HepG2 (cell line): ENCODE measurements around the gene ESPN. TPM values are rescaled to one million over a fixed set of nuclear protein-coding genes. Genes with fewer than 3 reads are reported as not detected.

Experiments
- ATF7-NPFF ChIP-seq: sonication (generic); formaldehyde crosslinking; IDR thresholded peaks from 2 replicates; pipeline ENCODE4 v1.8.1; 2023; ENCODE audit warnings: mild to moderate bottlenecking, low read depth, missing genetic modification reagents, moderate library complexity
- FOXK1 ChIP-seq: sonication (generic); formaldehyde crosslinking; IDR thresholded peaks from 2 replicates; pipeline ENCODE4 v1.4.0; 2020; ENCODE audit warnings: low read depth, missing genetic modification reagents, borderline replicate concordance
- HHEX ChIP-seq: IDR thresholded peaks from 2 replicates; pipeline ENCODE4 v1.6.1; 2016; ENCODE audit warnings: control low read depth
- HNF4G ChIP-seq, 2 experiments: sonication (generic) in 1 of 2; formaldehyde crosslinking in 1 of 2; IDR thresholded peaks; 2 replicates each; pipeline versions ENCODE4 v1.4.0 to v1.6.1; 2011 to 2020; ENCODE audit warnings: borderline replicate concordance in 2 of 2, low read depth in 2 of 2, mild to moderate bottlenecking in 2 of 2, low read length in 1 of 2, missing genetic modification reagents in 1 of 2, moderate library complexity in 1 of 2
- HOXA5 ChIP-seq: sonication (generic); formaldehyde crosslinking; IDR thresholded peaks from 2 replicates; pipeline ENCODE4 v1.4.0; 2020; ENCODE audit warnings: missing genetic modification reagents
- LCORL ChIP-seq, 2 experiments: fragments of 450-650 bp in 1 of 2; sonication (generic) in 1 of 2; formaldehyde crosslinking in 1 of 2; IDR thresholded peaks; 2 replicates each; pipeline versions ENCODE4 v1.5.0 to v1.6.1; 2017 to 2020; ENCODE audit warnings: antibody characterized with exemption in 1 of 2, missing genetic modification reagents in 1 of 2
- MIXL1 ChIP-seq: IDR thresholded peaks from 2 replicates; pipeline ENCODE4 v1.6.1; 2016
- SCMH1 ChIP-seq: sonication (generic); formaldehyde crosslinking; IDR thresholded peaks from 2 replicates; pipeline ENCODE4 v1.9.0; 2021; ENCODE audit warnings: missing genetic modification reagents, mild to moderate bottlenecking, borderline replicate concordance
- TCF12 ChIP-seq, 2 experiments: fragments of 450-650 bp in 1 of 2; sonication (generic) in 1 of 2; formaldehyde crosslinking in 1 of 2; IDR thresholded peaks; 2 replicates each; pipeline versions ENCODE4 v1.6.1 to v1.8.0; 2017 to 2022; ENCODE audit warnings: antibody characterized with exemption in 1 of 2, mild to moderate bottlenecking in 1 of 2, missing genetic modification reagents in 1 of 2, moderate library complexity in 1 of 2
- TEAD3 ChIP-seq: optimal IDR thresholded peaks from 2 replicates; pipeline ENCODE3; 2016; ENCODE audit warnings: borderline replicate concordance
- TRIM24 ChIP-seq: sonication (generic); formaldehyde crosslinking; IDR thresholded peaks from 2 replicates; pipeline ENCODE4 v1.8.0; 2022; ENCODE audit warnings: mild to moderate bottlenecking, missing genetic modification reagents
- ZFP37 ChIP-seq: sonication (generic); formaldehyde crosslinking; IDR thresholded peaks from 2 replicates; pipeline ENCODE4 v1.4.0; 2020; ENCODE audit warnings: missing genetic modification reagents, borderline replicate concordance
- ZMAT3 ChIP-seq: sonication (generic); formaldehyde crosslinking; conservative IDR thresholded peaks from 2 replicates; pipeline ENCODE4 v1.7.0; 2021; ENCODE audit warnings: missing genetic modification reagents
- polyA plus RNA-seq, 8 experiments: library from polyadenylated mRNA; depleted of rRNA in 3 of 8; stranded (reverse) in 7 of 8; unstranded in 1 of 8; fragments of >200 nt; fragmentation: Illumina TruSeq in 4 of 8; extraction: Trizol in 4 of 8; gene quantifications; 2 replicates each; pipeline versions ENCODE4 v1.2.1 to v1.2.3, GENCODE V29; 2011 to 2016; ENCODE audit warnings: low read depth in 4 of 8, missing spikeins in 1 of 8, mixed read lengths in 1 of 8; ENCODE audit not compliant: insufficient read depth in 1 of 8
- total RNA-seq, 5 experiments: library from RNA; depleted of rRNA; stranded (reverse); fragments of >200 nt; fragmentation: Illumina TruSeq; extraction: Trizol; gene quantifications; 2 replicates each; pipeline ENCODE4 v1.2.3, GENCODE V29; 2016; ENCODE audit warnings: low read depth in 1 of 5
- TF ChIP-seq, protein P1 (sequence below): sonication (generic); formaldehyde crosslinking; IDR thresholded peaks from 2 replicates; pipeline ENCODE4 v1.8.0; 2023; ENCODE audit warnings: mild to moderate bottlenecking, missing genetic modification reagents
- TF ChIP-seq, protein P2 (sequence below): sonication (generic); formaldehyde crosslinking; IDR thresholded peaks from 2 replicates; pipeline ENCODE4 v1.8.0; 2022; ENCODE audit warnings: missing genetic modification reagents, mild to moderate bottlenecking, inconsistent platforms, borderline replicate concordance
- TF ChIP-seq, protein P3 (sequence below): sonication (generic); formaldehyde crosslinking; IDR thresholded peaks from 2 replicates; pipeline ENCODE4 v1.8.0; 2022; ENCODE audit warnings: mild to moderate bottlenecking, missing genetic modification reagents; ENCODE audit not compliant: insufficient replicate concordance
- TF ChIP-seq, protein P4 (sequence below), 2 experiments: sonication (generic) in 1 of 2; formaldehyde crosslinking in 1 of 2; IDR thresholded peaks; 2 replicates each; pipeline versions ENCODE4 v1.4.0 to v1.6.1; 2016 to 2020; ENCODE audit warnings: borderline replicate concordance in 1 of 2, low read depth in 1 of 2, mild to moderate bottlenecking in 1 of 2, missing genetic modification reagents in 1 of 2
- TF ChIP-seq, protein P5 (sequence below), 2 experiments: fragments of 450-650 bp in 1 of 2; sonication (generic) in 1 of 2; formaldehyde crosslinking; IDR thresholded peaks; 2 replicates each; pipeline versions ENCODE4 v1.5.0 to v1.8.0; 2020 to 2022; ENCODE audit warnings: mild to moderate bottlenecking in 1 of 2, missing genetic modification reagents in 1 of 2

Gene ESPN
- total and polyA plus RNA-seq, 2 of the 13 experiments (the other 11 are each of a cell fraction or from before 2014, with no cell fraction given), result 48.6 to 54.2 TPM

DNA sequence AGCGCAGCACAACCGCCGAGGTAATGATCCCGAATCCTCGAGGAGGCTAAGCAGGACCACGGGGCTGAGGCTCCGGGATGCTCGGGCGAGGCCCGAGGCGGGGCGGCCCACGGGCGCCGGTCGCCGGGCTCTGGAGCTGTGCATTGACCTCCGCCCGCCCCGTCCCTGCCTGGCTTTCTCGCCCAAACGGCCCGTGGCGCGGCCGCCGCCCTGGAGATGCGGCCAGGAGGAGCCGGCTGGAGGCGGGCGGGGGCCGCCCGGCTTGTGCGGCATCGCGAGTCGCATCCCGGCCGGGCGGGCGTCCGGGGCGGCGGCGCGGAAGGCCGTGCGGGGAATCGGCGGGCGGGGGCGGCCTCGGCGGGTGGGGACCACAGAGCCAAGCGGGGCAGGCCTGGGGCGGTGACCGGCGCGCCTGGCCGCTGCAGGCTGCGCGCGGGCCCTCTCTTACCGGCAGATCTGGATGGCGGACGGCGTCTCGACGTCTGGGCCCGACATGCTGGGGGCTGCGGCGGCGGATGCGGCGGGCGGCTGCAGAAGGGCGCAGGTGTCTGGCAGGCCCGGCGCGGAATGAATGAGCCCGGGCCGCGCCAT, 31.7 kb upstream of the ESPN start (continued):
- TF ChIP-seq, protein P1, sequence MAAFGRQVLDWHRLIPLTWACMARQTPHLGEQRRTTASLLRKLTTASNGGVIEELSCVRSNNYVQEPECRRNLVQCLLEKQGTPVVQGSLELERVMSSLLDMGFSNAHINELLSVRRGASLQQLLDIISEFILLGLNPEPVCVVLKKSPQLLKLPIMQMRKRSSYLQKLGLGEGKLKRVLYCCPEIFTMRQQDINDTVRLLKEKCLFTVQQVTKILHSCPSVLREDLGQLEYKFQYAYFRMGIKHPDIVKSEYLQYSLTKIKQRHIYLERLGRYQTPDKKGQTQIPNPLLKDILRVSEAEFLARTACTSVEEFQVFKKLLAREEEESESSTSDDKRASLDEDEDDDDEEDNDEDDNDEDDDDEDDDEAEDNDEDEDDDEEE (CRISPR knock-in tag), result no peak
- TF ChIP-seq HOXA5 (CRISPR knock-in tag), result no peak
- TF ChIP-seq LCORL (IDR thresholded peaks at IDR 0.05), result no peak
- TF ChIP-seq LCORL (CRISPR knock-in tag; IDR thresholded peaks at IDR 0.05), result no peak
- TF ChIP-seq, protein P2, sequence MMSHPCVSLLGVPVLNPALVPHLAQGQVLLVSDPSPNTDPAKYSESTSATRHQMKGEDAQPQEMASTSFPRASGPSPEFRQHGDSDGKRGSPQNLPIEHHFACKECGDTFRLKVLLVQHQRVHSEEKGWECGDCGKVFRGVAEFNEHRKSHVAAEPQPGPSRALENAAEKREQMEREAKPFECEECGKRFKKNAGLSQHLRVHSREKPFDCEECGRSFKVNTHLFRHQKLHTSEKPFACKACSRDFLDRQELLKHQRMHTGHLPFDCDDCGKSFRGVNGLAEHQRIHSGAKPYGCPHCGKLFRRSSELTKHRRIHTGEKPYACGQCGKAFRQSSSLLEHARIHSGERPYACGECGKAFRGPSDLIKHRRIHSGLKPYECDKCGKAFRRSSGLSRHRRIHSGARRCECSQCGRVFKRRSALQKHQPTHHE (CRISPR knock-in tag), result 0 out of 2 replicates have a peak, but pooled peaks have one; percentile 39
- TF ChIP-seq, protein P3, sequence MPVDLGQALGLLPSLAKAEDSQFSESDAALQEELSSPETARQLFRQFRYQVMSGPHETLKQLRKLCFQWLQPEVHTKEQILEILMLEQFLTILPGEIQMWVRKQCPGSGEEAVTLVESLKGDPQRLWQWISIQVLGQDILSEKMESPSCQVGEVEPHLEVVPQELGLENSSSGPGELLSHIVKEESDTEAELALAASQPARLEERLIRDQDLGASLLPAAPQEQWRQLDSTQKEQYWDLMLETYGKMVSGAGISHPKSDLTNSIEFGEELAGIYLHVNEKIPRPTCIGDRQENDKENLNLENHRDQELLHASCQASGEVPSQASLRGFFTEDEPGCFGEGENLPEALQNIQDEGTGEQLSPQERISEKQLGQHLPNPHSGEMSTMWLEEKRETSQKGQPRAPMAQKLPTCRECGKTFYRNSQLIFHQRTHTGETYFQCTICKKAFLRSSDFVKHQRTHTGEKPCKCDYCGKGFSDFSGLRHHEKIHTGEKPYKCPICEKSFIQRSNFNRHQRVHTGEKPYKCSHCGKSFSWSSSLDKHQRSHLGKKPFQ (CRISPR knock-in tag), result no peak
- TF ChIP-seq, protein P4, sequence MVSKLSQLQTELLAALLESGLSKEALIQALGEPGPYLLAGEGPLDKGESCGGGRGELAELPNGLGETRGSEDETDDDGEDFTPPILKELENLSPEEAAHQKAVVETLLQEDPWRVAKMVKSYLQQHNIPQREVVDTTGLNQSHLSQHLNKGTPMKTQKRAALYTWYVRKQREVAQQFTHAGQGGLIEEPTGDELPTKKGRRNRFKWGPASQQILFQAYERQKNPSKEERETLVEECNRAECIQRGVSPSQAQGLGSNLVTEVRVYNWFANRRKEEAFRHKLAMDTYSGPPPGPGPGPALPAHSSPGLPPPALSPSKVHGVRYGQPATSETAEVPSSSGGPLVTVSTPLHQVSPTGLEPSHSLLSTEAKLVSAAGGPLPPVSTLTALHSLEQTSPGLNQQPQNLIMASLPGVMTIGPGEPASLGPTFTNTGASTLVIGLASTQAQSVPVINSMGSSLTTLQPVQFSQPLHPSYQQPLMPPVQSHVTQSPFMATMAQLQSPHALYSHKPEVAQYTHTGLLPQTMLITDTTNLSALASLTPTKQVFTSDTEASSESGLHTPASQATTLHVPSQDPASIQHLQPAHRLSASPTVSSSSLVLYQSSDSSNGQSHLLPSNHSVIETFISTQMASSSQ (IDR thresholded peaks at IDR 0.05; ENCODE audit: low read depth), result no peak
- TF ChIP-seq, protein P4 (CRISPR knock-in tag; IDR thresholded peaks at IDR 0.05; ENCODE audit: borderline replicate concordance), result no peak
- no peak for TF ChIP-seq SCMH1 (CRISPR knock-in tag)
- TF ChIP-seq ATF7-NPFF (CRISPR knock-in tag), result peak; percentile 58; the same call in 1 of the 2 replicates
- no peak for TF ChIP-seq FOXK1
- TF ChIP-seq ZMAT3 (CRISPR knock-in tag), result no peak
- no peak for TF ChIP-seq ZFP37
- no peak for TF ChIP-seq HNF4G (IDR thresholded peaks at IDR 0.05; ENCODE audit: borderline replicate concordance, low read depth, low read length)
- no peak for TF ChIP-seq HNF4G (CRISPR knock-in tag; IDR thresholded peaks at IDR 0.05; ENCODE audit: borderline replicate concordance, low read depth)
- no peak for TF ChIP-seq TRIM24
- no peak for TF ChIP-seq TCF12 (IDR thresholded peaks at IDR 0.05)
- TF ChIP-seq TCF12 (CRISPR knock-in tag; IDR thresholded peaks at IDR 0.05), result no peak
- TF ChIP-seq, protein P5, sequence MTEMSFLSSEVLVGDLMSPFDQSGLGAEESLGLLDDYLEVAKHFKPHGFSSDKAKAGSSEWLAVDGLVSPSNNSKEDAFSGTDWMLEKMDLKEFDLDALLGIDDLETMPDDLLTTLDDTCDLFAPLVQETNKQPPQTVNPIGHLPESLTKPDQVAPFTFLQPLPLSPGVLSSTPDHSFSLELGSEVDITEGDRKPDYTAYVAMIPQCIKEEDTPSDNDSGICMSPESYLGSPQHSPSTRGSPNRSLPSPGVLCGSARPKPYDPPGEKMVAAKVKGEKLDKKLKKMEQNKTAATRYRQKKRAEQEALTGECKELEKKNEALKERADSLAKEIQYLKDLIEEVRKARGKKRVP (CRISPR knock-in tag; IDR thresholded peaks at IDR 0.05), result no peak
- no peak for TF ChIP-seq MIXL1 (CRISPR knock-in tag)
- TF ChIP-seq HHEX (CRISPR knock-in tag), result no peak
- no peak for TF ChIP-seq TEAD3 (CRISPR knock-in tag)
